ENCODE measurements around the gene PTPRA.

PTPRA gene

DNA sequence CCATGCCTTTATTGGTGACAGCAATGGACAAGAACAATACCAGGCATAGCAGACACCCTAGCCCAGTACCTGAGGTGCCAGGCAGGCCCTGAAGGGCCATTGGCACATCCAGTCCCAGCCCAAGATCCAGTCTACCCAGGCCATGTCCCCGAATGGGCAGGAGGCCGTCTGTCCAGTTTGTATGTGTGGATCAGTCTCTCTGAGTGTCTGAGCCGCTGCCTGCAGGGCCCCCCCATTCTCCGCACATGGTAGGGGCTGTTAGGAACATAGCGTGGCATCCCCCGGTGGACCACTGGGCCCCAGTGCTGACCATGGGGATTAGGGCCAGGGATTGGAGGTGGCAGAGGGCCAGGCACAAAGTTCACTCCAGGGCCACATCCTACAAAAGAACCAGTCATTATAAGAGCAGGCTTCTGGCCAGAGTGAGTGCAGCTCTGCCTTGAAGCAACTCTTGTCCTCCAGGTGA is 37.9 kb upstream of the PTPRA start:
- DNase-seq (ENCODE audit: low read depth in 2 of 2): no peak
- TF ChIP-seq, protein P1, sequence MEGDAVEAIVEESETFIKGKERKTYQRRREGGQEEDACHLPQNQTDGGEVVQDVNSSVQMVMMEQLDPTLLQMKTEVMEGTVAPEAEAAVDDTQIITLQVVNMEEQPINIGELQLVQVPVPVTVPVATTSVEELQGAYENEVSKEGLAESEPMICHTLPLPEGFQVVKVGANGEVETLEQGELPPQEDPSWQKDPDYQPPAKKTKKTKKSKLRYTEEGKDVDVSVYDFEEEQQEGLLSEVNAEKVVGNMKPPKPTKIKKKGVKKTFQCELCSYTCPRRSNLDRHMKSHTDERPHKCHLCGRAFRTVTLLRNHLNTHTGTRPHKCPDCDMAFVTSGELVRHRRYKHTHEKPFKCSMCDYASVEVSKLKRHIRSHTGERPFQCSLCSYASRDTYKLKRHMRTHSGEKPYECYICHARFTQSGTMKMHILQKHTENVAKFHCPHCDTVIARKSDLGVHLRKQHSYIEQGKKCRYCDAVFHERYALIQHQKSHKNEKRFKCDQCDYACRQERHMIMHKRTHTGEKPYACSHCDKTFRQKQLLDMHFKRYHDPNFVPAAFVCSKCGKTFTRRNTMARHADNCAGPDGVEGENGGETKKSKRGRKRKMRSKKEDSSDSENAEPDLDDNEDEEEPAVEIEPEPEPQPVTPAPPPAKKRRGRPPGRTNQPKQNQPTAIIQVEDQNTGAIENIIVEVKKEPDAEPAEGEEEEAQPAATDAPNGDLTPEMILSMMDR (IDR thresholded peaks at IDR 0.05; ENCODE audit: low read depth, low read length): no peak
- H3K4me3 ChIP-seq (replicated peaks in 1 of 2; ENCODE audit: low read depth in 2 of 2, low read length in 2 of 2): no peak overlapping the region

DNA sequence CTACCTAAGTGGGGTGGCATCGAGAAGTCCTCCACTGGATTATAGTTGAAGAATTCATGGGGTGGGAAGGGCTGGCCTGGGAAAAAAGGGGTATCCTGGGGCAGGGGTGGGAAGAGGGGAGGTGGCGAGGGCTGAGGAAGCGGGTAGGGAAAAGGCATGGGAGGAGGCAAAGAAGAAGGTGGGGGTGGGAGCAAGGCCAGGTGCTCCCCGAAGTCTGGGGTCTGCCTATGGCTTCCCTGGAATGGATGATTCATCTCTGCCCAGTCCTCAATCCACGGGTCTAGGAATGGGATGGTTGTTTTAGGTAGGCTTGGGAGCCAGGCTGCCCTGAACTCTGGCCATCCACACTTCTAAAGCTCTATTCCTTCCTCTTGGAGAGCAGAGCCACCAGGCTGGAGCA is 37.2 kb upstream of the PTPRA start:
- DNase-seq (ENCODE audit: low read depth in 2 of 2): no peak
- TF ChIP-seq, protein P1 (IDR thresholded peaks at IDR 0.05; ENCODE audit: low read depth, low read length): no peak
- H3K4me3 ChIP-seq (replicated peaks in 1 of 2; ENCODE audit: low read depth in 2 of 2, low read length in 2 of 2): no peak overlapping the region

DNA sequence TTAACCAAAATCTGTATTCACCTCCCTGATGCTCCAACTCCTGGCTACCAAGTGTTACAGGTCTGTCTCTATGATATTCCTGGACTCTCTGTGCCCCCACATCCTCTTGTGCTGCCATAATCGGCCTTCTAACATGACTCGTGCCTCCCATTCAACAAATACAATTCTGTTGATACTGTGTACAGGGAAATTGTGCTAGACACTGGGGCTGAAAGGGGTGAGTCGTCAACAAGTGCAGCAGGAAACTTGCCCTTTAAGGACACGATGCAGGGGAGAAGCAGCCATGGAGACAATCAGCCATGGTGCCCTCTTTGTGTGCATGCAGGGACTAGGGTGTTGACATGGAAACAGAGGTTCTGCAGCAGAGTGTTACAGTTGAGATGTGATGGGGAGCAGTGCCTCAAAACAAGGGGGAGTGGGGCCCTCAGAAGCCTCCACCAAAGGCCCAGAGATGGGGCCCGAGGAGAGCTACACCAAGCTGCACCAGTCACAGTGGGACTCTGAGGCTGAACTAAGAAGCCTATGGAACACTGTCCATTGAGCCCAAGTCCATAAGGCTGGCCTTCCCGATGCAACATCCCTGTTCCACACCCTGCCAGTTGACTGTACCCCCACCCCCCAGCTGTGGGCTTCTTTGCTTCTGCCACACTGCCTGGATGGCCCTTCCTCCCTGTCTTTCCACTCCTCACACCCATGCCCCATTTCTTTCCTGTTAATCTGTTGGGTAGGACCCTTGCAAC is 35.9 kb upstream of the PTPRA start:
- no peak for DNase-seq (ENCODE audit: low read depth in 2 of 2)
- TF ChIP-seq, protein P1 (IDR thresholded peaks at IDR 0.05; ENCODE audit: low read depth, low read length): no peak
- no peak overlapping the region for H3K4me3 ChIP-seq (replicated peaks in 1 of 2; ENCODE audit: low read depth in 2 of 2, low read length in 2 of 2)

DNA sequence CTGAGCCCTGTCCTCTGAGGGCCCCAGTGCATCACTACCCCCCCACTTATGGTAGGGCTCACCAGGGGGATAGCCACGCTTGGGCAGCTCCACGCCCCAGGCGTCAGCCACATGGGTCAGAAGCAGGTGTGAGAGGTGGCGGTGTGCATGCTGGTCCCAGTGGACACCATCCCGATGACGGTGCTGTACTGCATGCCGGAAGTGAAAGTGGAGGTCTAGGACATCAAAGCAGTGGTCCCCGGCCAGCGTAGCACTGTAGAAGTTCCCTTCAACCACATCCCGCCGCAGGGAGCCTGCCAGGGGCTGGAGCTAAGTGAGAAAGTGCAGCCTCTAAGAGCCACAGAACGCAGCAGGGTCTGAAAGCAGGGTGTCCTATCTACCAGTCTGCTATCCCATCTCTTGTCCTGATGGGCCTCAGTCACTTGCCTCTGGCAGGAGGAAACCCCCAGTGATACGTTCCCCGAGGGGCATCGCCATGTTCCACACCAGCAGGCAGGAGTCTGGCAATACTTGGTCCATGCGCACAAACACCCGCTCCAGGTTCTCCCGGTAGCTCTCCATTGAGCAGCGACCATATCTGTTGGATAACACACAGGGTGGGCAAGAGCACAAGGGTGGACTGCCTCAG is 35.0 kb upstream of the PTPRA start:
- TF ChIP-seq, protein P1 (IDR thresholded peaks at IDR 0.05; ENCODE audit: low read depth, low read length): no peak
- DNase-seq (ENCODE audit: low read depth in 2 of 2): no peak
- no peak overlapping the region for H3K4me3 ChIP-seq (replicated peaks in 1 of 2; ENCODE audit: low read depth in 2 of 2, low read length in 2 of 2)

DNA sequence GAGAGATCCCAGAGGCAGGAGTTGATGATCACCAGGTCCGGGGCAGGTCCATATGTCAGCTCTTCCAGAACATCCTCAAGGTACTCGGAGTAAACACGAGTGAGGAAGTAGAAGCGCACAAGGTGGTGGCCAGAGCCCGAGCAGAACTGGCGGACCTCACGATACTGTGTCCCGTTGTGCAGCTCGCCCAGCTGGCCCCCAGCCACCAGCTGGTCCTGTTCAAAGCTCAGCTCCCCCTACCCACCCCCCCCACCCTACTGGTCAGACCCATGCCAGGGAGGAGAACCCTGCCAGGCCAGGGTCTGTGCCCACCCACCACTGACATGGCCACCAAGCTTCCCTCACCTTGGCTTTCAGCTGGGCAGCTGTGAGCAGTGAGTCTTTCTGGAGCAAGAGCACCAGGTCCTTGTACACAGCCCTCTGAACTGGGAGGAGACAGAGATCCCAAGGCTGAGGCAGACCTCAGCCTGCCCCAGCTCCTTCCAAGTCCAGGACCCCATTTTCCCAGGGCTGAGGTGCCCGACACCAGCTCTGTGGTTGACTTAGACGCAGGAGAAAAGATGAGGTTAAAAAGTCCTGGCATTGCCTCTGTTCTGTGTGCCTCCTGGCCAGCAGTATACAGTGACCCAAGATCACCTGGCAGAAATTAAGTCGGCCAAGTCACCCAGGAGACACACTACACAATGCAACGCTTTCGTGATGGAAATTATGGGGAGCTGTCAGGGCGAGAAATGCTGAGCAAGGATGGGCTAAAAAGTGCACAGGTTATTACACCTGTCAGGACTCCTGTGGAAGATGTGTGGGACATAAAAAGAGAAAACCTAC is 34.2 kb upstream of the PTPRA start:
- no peak overlapping the region for H3K4me3 ChIP-seq (replicated peaks in 1 of 2; ENCODE audit: low read depth in 2 of 2, low read length in 2 of 2)
- TF ChIP-seq, protein P1 (IDR thresholded peaks at IDR 0.05; ENCODE audit: low read depth, low read length): no peak
- DNase-seq (ENCODE audit: low read depth in 2 of 2): no peak

DNA sequence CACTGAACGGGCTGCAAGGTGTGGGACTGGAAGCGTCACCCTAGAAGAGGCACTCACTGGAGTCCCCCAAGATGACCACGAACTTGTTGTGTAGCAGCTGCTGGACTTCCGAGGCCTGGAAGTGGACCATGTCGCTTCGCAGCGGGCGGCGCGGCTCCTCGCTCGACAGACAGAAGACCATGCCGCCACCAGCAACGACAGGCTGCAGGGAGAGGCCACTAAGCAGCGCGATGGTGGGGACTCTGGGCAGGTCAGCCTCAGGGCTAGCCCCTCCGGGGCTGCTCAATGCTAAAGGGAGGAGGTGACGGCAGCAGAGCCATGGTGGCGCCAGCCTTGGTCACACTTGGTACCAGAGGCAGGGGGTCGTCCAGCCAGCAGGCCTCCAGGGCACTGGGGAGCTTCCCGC is 33.5 kb upstream of the PTPRA start:
- H3K4me3 ChIP-seq (replicated peaks in 1 of 2; ENCODE audit: low read depth in 2 of 2, low read length in 2 of 2): peak overlapping the region; percentile 88 to 92
- TF ChIP-seq, protein P1 (IDR thresholded peaks at IDR 0.05; ENCODE audit: low read depth, low read length): no peak
- no peak for DNase-seq (ENCODE audit: low read depth in 2 of 2)

Data from cardiac fibroblast (primary cell).